Fibroblast of skin of right biceps (primary cell): ENCODE data around the gene ARRB1.

Experiments
- DNase-seq: peaks from one replicate; pipeline ENCODE4 v3.0.0-alpha.2; 2013

Gene ARRB1

DNA sequence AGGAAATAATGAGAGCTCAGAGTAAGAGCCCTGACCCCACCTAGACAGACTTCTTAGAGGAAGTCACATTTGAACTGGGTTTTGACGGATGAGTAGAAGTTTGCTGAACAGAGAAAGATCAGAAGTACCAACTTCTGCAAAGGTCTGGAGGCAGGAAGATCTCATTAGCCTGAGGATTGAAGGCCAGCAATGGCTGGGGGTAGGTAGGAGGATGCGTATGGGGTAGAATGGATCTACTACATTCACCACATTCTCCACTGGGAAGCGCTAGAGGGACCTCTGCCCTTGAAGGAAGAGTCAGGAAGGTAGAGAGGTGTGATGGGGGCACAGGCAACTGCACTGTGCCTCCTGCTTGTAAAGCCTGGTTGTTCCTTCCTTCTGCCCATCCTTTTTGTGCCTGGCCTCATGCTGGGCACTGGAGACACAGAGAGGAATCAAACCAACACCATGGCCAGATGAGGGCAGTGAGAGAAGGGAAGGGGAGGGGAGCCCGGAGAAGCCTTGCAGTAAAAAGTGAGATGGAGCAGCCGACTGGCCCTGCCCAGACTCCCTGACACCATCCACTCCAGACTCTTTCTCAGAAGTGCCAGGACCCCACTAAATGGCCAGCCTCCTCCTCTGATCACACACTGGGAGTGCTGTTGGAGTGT, 106.0 kb downstream of the ARRB1 start:
- DNase-seq, result no peak

DNA sequence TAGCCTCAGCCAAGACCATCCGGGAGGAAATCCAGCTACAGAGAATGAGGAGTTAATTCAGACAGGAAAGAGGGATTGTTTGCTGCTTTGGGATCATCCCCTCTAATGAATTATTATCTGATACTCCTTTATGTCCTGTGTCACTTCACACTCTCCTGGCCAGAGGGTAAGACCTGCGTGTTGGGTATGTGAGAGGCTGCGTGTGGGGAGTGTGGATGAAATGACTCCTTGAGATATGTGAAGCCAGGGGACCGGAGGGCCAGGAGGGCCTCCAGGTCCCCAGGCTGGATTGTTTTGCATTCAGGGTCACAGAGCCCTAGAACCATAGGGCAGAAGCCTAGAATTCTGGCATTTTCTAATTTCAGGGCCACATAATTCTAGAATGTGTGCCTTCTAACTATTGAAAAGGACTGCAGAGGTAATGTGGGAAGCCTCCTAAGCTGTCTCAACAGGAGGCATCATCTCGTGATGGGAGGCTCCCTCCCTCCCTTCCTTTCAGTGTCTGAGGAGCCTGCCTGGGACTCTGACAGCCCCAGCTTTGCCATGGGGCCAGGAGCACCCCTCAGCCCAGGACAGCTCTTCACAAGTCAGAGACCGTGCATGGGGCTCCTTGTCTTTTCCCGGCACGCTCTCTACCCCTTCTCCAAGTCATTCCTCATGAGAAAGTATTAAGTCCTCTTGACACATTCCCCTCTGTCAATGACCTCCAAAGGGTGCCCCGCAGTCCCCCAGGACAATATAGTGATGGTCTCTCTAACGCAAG, 107.2 kb downstream of the ARRB1 start:
- no peak for DNase-seq

DNA sequence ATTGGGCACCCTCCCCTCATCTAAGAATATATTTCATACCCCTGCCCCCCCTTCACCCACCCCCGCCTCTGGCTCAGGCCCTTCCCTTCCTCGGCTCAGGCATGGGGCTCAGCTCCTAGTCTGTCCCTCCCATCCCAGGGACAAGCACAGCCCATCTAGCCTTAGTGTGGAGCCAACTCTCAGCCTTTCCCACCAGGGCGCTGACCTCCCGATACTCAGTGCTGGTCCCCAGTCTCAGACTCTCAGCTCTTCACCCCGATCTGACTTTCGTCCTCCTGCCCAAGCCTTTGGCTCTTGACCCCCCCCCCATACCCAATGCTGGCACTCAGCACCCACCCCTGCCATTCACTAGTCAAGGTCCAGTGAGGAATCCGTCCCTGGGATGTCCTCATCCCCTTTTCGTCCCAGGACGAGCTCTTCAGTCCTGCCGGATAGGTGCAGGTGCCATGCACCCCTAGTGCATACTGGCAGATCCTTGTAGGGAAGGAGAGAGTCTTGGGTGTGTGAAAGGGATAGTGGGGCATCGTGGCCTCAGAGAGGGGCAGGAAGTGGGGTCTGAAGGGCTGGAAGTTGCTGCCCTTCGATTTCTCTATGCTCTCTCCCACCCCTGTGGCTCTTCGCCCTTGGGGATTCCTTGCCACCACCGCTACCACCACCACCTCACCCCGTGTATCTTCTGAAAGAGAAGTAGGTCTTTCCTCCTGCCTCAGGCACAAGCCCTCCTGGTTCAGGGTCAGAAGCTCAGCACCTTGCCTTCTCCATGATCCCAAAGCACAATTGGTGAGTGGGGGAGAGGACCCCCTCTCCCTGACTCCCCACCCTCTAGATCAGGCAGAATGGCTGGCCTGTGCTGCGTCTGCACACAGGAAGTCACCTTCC, 108.5 kb downstream of the ARRB1 start:
- no peak for DNase-seq

DNA sequence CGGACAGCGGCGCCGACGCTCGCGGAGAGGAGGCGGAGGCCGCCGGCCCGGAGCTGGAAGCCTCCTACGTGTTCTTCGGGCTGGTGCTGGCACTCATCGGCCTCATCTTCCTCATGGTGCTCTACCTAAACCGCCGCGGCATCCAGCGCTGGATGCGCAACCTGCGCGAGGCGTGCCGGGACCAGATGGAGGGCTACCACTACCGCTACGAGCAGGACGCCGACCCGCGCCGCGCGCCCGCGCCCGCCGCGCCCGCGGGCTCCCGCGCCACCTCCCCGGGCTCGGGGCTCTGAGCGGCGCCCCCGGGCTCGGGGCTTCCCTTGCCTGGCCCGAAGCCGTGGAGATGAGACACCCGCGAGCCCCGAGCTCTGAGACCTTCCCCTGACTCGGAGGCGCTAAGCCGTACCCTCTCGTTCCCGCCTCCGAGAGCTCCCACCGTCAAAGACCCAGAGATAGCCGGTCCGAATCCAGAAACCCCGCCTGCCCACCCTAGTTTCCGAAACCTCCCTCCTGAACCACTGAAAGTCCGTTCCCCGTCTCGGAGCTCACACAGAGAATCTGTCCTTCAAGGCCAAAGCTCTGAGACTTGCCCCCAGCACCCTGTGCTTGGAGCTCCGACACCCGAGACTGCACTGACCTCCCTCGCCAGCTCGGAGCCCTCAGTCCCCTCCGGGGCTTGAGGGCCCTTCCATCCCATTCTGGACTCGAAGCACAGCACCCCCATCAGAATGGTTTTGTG, 109.4 kb downstream of the ARRB1 start:
- no peak for DNase-seq

DNA sequence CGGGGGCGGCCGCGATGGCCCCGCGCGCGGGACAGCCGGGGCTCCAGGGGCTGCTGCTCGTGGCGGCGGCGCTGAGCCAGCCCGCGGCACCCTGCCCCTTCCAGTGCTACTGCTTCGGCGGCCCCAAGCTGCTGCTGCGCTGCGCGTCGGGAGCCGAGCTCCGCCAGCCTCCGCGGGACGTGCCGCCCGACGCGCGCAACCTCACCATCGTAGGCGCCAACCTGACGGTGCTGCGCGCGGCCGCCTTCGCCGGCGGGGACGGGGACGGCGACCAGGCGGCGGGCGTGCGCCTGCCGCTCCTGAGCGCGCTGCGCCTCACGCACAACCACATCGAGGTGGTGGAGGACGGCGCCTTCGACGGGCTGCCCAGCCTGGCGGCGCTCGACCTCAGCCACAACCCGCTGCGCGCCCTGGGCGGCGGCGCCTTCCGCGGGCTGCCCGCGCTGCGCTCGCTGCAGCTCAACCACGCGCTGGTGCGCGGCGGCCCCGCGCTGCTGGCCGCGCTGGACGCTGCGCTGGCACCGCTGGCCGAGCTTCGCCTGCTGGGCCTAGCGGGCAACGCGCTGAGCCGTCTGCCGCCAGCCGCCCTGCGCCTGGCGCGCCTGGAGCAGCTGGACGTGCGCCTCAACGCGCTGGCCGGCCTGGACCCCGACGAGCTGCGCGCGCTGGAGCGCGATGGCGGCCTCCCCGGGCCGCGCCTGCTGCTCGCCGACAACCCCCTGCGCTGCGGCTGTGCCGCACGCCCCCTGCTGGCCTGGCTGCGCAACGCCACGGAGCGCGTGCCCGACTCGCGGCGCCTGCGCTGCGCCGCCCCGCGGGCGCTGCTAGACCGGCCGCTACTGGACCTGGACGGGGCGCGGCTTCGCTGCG, 110.2 kb downstream of the ARRB1 start:
- peak; percentile 80 for DNase-seq

DNA sequence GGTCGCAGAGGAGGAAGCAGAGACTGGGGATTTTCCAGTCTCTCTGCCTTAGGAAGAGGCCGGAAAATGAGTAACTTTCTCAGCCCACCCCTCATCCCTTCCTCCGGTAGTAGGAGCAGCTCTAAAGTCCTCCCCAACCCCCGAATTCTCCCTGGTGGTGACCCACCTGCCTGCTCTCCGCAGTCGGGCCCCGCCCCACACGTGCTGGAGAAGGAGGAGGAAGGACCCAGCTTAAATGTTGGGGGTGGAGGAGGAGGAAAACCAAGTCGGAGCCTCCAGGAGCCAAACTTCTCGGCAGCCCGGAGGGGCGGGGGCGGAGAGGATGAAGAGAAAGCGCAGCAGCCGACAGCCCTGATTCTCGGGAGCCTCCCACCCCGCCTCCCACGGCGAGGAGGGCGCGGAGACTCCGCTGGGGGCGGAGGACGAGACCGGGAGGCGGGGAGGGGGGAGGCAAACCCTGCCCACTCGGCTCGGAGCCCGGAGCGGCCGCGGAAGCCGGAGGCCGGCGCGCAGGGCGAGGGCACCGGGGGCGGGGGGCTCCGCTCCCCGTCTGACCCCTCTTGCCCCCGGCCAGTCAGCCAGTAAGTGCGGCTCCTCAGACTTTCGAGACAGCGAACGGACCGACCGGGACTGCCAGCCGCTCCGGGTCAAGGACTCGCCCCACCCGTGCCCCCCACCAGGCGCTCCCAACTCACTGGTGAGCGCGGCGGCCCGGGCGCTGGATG, 111.0 kb downstream of the ARRB1 start, which contains the start of gene TPBGL:
Gene TPBGL (plus strand): TSS at position 464 of the 725 bp plus-strand sequence. CDS start 276 bp downstream, outside the sequence.
- peak; percentile 13 for DNase-seq

DNA sequence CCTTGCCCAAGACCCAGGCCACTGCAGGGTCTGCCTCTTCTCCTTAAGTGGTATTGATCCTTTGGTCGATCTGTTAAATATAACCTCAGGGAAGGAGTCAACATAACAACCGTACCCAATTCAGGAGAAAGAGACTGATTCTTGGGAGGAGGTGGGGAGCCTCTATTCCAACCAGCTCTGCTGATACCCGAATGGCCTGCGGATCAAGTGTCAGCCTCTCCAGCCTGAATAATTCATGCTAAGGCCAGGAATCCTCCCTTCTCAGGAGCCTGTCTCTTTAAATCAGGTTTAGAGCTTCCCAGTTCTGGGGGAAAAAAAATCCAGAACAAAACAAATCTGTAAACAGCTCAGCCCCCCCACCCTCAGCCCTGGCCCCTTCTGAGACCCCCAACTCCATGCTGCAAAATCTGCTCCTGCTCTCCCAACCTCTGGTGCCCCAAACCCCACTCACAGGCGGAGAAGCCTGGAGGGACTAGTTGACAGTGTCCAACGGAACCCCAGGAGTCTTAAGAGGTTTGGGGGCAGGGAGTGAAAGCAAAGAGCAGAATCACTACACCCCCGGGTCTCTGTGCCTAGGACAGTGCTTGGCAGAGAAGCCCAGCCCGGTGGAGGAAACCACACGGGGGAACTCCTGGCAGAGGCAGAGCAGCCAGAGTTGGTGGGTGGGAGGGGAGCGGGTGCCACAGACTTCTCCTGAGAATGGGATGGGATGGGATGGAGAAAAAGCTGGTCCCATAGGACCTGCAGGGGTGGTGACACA, 111.8 kb downstream of the ARRB1 start:
- no peak for DNase-seq

DNA sequence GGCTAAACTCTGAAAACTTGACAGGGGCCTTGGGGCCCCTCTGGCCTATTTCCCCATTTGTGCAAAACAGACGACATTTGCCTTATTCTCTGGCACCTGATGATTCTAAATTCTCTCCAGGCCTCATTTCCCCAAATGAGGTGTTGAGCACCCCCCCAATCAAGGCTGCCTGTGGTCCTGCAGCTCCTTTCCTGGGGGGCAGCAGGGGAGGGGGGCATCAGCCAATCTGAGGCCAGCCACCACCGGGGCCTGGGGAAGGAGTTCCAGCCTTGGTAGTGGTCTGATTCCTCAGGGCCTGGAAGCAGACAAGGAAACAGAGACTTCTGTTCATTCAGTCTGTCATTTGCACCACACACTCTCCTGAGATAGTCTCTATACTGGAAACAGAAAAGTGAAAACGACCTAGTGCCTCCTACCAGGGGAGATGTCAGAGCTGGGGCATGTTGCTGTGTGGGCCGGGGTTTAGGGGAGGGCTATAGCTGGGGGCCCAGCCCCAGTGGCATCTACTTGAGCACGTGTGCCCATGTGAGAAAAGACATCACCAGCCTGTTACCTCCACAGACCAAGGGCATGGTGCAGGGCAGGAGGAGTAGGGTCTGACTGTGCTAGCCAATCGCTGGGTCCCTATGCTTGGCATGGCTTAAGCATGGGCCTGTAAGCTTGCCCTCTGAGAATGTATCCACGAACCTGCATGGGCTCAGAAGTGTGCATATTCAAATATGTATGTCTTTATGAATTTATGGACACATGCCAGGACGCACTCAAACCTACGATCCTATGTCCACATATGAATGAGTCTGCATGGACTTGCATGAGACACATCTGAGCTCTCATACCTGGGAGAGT, 112.6 kb downstream of the ARRB1 start:
- no peak for DNase-seq

DNA sequence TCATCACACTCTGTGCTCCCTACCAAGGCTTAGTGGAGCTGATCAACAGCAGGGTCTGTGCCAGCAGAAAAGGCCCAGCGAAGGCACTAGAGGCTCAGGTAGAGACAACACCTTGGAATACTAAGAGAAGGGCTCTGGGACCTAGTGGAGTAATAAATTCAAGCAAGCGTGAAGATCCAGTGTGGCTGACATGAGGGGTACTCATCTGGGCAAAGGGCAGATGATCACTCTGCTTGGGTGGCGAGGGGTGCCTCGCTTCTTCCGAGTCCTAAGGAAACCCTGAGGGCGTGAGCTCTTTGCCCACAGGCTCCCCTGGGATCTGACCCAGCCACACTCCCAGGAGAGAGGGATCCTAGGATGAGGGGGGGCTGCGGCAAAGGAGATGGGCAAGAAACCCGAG, 114.4 kb downstream of the ARRB1 start:
- DNase-seq, result no peak

DNA sequence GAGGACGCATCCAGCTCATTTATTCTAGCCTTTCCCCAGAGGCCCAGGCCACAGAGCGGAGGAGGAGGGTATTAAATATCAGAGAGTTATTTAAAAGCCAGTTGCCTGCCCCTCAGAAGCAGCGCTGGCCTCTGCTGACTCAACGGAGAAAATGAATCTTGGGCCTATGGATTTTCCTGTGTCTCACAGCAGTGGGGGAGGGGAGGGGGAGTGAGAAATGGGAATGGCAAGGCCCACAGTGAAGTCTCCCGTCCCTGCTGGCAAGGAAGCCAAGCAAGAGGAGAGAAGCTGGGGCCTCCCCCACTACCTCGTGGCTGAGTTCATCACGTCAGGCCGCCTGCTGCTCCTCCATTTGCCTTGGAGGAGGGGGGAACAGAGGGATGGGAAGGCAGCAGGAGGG, 115.4 kb downstream of the ARRB1 start:
- DNase-seq, result peak; percentile 50

DNA sequence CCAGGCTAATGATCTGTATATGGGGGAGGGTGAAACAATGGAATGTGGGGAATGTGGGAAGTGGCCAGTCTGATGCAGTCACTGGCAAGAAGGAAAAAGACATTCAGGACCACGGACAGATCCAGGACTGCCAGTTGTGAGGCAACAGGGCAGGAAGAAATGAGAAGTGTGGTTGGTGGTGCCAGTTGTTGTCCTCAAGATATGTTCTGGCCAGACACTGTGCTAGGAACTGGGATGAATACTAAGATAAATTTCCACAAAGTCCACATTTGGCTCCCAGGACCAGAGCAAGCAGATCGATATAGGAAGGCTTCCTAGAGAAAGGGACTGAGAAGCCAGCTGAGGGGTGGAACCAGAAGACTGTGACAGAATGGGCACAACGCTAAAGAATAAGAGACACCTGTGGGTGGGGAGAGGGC, 117.7 kb downstream of the ARRB1 start:
- peak; percentile 66 for DNase-seq

DNA sequence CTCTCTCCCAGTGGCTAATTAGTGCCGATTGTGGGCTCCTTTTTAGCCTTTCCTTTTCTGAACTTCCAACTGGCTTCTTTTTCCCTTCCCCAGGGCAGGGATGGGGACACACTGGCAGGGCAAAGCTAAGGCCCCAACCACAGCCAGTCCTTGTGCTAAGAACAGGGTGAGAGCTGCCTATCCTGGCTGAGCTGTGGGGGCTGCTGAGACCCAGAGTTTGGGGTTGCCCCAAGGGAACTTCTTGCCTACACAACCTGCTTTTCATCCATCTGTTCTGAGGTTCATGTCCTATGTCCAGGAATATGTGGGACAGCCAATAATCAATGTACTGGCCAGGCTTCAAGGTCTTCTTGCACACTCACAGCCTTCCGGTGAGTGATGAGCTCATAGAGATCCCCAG, 120.8 kb downstream of the ARRB1 start:
- no peak for DNase-seq

DNA sequence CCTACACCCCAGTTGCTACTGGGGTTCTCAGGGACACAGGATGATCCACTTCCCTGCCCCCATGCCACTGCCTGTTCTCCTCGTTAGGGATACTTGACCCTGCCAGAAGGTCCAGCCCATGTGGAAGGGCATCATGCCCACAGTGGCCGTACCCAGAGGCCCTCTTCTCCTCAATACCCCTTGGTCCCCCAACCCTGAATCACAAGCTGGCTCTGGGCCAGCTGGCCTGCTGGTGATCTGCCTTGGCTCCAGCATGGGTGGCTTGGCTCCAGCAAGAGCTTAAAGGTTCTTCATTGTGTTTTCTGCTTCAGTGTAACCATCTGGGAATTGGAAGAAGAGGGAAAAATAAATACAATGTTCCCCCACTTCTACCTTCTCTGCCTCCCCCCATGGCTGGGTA, 122.0 kb downstream of the ARRB1 start:
- no peak for DNase-seq

DNA sequence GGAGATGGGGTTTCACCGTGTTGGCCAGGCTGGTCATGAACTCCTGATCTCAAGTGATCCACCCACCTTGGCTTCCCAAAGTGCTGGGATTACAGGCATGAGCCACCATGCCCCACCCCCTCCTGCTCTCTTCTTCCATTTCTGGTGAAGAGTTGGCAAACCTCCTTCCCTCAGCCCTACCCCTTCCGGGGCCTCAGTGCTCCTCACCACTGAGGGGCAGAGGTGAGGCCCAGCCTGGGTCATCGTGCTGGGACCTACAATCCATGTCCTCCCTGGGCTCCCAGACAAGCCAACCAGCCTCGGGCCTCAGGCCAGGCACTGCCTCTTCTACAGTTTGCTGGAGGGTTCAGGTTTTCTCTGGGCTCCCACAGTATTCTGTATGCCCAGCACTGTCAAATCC, 125.7 kb downstream of the ARRB1 start:
- DNase-seq, result no peak

DNA sequence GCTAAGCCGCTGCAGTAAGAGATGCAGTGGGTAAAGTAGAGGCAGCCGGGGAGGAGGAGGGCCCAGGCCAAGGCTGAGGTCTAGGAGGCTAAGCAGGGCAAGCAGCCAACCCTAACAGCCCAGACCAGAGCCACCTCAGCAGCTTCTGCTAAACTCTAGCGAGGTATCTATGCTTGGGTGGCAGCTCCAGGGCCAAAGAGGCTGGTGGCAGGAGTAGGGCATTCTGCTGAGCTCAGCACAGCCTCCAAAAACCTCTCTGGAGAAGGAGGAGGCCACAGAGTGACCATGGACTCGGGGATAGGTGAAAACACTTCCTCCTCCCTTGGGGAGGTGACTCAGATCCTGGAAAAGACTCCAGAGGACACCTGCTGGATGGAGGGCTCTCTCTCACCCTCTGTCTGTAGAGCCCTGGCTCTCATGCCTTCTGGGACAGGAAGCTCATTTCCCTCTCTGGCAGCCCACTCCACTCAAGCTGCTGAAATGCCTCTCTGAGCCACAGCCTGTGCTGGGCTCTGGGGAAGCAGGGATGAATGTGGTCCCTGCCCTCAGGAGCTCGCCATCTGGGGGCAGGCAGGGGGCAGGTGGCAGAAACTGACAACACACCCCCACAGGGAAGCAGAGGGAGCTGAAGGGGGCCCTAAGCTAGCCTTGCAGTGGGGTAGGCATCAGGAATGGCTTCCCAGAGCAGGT, 127.4 kb downstream of the ARRB1 start:
- DNase-seq, result no peak

DNA sequence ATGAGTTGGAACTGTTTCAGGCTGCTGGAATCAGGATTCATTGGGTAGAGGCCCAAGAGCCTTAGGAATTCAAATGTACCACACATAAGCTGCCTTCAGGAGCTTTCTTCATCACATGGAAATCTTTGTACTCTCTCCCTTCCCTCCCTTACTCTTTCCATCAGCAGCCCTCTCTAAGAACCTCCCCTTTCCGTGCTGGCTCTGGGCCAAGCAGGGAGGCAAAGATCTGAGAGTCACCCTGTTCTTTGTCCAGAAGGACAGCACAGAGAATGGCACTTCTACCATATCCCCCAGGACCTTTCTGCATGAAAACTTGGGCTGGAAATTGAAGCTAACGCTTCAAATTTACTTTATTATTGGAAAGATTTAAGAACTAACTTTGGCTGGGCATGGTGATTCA, 131.6 kb downstream of the ARRB1 start:
- no peak for DNase-seq

DNA sequence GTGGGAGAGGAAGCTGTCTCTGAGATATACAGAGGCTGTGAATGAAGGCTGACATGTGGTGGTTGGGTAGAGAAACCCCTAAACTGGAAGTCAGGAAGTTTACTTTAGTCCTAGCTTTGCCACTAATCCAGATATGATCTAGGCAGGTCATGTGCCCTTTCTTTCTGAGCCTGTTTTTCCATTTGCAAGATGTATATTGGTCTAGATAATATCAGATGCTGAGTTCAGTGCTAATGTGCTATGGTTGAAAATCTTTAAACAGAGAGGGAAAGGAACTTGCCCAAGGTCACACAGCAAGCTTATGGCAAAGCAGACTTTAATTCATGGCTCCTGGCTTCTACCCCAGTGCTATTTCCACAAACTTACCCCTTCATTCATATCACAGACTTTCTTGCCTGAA, 136.6 kb downstream of the ARRB1 start:
- no peak for DNase-seq

DNA sequence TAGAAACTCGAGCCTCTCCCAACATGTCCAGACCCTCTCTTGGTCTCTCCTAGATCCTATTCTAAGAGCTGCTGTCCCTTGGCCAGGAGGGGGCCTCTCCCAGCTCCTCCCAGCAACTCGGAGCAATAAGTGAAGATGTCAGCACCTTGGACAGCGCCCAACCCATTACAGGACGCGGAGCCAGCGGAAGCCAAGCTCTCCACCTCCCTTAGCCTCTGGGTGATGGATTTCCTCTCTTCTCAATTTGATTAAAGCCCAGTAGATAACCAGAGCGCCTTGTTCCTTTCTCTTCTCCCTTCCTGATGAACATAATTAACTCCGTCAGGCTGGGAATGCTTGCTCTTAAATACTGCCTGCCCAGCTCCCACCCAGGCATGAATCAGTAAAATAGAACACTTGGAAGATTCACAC, 137.0 kb downstream of the ARRB1 start:
- peak; percentile 78 for DNase-seq
